Measurements from ENCODE around the gene TUT1.
"Not testable (repeated sequence)": the region's sequence is repeated elsewhere in the genome, so short reads cannot be mapped to it uniquely, and the experiment has no call there.

Gene TUT1

GRCh38 chr11:62603776-62604299, 12.5 kb upstream of the TUT1 start:
- no peak for DNase-seq

DNA sequence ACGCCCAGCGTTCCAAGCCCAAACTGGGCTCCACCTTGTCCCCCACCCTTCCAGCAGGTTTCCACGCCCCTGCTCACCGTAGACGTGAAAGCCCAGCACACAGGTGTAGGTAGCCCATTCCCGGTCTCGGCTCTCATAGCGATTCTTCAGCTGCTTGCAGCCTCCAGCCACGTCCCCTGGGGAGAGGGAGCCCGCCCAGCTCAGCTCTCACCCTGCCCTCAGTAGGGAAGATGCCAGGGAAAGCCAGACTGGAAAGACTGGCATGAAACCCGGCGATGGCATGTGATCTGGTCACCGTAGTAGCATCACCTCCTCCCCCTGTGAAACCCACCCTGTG, 11.7 kb upstream of the TUT1 start:
- no peak for DNase-seq

- peak; percentile 70 for DNase-seq
Observed at GRCh38 chr11:62602141-62603071, 11.1 kb upstream of the TUT1 start.

- peak; percentile 97 for DNase-seq
Observed at GRCh38 chr11:62601372-62602140, 10.2 kb upstream of the TUT1 start, which contains the start of gene MTA2. Gene MTA2 (minus strand): TSS chr11:62601865. CDS start chr11:62601450, 415 bp downstream.

DNA sequence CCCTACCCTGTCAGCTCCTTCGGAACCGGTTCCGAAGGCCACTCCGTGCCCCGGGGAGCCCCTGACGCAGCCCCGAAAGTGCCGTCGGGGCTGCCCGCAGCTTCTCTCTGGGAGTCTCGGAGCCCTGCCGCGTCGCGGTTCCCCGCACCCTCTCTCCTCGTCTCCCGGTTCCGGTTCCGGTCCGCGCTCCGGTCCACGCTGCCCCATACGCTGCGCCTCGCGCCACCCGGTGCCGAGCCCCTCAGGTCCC, 9.7 kb upstream of the TUT1 start:
- DNase-seq, result peak; percentile 20

DNA sequence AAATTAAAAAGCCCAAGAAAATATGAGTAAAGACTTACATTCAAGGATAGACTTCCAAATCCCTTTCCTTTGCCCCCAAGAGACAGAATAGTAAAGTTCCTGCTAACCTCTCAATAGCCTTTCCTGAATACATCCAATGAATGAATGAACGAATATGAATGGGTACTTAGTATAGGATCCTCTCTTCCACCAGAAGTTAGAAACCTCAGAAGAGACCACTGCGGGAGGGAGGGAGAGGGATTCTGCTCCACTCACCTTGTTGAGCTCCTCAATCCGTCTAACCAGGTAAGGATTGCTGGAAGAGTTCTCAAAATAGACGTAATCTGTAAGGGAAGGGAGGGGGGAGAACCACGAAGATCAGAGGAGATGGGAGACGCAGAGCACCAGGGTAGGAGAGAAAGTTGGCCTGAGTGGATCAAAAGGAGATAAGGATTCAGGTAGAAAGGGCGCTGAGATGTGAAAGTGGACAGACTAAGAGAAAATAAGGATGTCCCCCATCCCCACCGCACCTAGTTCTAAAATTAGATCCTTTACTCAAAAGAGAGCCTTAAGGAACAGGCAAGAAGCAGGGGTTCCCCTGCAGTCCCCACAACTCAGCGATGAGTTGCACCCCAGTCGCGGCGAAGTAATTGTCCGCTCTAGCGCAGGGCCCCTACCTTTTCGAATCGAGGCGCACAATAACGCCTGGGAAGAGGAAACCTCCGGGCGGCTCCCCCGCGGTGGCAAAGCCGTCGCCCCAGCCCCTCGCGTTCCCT, 9.2 kb upstream of the TUT1 start:
- no peak for DNase-seq

DNA sequence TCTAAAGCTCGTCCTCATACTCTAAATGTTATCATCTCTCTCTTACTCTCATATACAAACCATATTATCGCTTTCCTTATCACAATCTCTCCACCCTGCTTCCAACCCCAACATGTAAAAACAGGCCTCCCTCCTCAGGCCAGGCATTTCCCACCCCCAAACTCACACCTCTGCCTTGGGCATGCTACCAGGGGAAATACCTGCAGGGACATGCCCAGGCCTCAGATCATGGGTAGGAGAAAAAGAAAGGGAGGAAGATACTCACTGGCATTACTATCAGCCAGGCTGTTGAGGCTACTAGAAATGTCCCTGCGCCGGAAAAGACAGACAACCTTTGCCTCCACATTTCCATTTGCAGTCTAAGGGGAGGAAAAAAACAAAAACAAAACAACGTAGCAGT, 8.6 kb upstream of the TUT1 start:
- DNase-seq, result no peak

DNA sequence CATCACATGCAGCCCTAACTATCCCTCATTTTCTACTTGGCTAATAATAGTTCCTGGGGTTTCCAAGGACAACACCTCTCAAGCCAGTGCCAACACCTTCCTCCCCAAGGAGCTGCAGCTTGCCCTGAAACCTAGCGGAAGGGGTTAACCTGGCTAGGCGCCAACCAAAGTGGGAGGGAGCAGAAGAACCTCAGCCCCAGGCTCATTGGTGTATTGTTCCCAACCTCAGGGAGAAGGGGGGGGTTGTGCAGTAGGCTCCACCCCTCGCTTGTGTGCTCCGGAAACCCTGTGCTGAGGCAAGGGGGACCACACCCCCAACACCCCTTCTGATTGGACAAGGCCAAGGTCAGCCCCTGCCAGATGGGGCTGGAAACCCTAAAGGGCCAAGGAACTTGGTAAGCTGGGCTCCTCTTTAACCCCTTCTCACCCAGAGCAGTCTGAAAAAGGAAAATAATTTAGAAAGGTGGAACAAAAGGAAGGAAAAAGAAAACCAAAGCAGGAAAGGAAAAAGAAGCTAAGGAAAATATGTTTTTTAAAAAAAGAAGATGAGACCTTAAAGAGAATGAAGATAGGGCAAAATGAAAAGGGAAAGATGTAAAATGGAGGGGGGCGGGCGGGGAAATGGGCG, 7.9 kb upstream of the TUT1 start:
- DNase-seq, result peak; percentile 99

DNA sequence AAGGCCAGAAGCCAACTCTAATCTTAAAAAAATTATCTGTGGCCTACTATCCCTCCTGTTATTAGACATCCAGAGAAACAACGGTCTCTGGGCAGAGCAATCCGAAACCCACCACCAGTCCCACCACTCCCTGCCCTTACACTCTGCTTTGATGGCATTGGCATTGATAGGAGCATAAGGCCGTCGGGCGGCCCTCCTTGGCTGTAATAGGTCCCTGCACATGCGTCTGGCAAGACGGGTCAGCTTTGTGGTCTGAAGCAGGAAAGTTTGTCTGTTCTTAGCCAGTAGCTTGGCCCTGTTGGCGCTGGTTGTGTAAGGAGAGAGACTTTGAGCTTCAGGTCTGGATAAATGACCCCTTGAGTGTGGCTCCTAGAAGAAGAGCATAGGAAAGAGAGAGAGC, 3.8 kb upstream of the TUT1 start:
- DNase-seq, result no peak

DNA sequence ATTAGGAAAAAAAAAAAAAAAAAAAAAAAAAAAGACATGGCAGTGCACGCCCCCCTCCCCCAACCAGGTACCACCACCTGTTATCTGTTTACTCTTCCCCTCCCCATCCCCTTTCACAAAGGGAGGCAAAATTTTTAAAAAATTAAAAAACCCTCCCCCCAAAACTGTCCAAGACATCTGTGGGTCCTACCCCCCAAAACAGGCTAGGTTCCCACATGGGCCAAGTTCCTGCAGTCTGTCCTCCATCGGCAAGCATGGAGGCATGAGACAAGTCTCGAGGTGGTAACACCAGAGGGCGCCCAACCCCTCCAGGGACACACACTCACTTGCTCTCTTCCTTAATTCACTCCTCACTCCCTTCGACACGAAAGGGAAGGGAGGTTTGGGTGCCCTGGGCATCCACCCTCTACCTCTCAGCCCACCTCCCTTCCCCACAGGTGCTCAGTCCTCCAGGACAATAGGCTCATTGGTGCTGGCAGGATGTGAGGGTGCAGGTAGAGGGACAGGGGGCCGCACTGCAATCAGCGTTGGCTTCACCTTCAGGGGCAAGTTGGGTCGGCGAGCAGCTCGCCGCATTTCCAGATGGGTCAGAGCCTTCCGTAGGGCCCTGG, 2.2 kb upstream of the TUT1 start:
- DNase-seq, result peak; percentile 73

DNA sequence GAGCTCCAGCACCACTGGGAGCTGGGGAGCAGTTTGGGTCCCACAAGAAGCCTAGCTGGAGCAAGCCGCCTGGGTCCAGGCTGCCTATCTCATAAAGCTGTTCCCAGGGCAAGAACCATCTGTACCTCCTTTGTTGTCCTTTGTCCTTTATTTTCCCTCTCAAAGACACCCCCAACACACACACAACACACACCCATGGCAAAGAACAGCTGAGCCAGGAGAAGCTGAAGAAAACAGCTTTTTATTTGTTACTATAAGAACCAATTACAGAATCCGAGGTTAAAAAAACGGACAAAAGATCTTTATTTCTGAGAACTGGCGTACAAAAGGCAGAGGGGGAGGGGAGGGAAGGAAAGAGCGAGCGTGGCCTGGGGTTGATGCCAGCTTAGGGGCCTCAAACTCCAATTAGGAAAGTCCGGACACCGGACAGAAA, 1.7 kb upstream of the TUT1 start:
- no peak for DNase-seq

DNA sequence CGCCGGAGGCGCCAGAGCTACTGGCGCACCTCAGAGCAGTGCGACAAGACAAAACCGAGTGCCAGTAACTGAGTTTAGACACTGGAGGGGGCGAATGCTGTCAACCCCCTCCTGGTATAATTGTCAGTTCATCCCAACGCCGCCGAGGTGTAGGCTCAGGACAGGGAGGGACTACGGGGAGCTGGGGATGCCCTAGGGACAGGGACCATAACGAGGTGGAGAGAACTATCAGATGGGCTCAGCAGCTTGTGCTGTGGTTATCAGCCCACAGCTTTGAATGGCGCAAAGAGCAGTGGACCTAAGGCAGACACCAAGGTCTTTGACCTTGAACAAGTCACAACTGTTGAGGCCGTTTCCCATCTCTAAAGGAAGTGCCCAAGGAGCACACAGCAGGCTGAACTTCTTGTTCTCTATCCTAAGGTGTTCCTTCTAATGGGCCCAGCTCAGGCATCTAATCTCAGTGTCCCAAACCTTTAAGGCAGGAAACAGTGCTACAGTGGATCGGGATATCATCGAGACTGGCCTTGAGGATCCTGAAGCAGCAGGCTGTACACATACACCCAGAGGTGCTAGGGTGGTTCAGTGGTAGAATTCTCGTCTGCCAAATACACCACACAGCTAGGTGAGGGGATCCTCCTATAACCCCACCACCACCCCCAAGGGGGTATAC, 958 bp upstream of the TUT1 start:
- DNase-seq, result no peak

- DNase-seq, result no peak
Observed at GRCh38 chr11:62588966-62589637, 2.2 kb downstream of the TUT1 start.

DNA sequence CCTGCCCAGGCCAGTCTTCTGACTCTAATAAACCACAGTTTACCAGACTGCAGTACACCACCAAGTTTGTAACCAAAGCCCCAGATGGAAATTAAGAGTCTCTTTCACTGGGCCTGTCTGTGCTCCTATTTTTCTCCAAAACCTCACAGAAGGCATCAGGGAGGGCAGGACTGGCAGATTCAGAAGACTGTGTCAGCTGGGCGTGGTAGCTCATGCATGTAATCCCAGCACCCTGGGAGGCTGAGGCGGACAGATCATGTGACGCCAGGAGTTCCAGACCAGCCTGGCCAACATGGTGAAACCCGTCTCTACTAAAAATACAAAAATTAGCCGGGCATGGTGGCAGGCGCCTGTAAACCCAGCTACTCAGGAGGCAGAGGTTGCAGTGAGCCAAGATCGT, 6.0 kb downstream of the TUT1 start:
- not testable (repeated sequence) for DNase-seq

- DNase-seq, result not testable (repeated sequence)
Observed at GRCh38 chr11:62581735-62582134, 9.6 kb downstream of the TUT1 start.

DNA sequence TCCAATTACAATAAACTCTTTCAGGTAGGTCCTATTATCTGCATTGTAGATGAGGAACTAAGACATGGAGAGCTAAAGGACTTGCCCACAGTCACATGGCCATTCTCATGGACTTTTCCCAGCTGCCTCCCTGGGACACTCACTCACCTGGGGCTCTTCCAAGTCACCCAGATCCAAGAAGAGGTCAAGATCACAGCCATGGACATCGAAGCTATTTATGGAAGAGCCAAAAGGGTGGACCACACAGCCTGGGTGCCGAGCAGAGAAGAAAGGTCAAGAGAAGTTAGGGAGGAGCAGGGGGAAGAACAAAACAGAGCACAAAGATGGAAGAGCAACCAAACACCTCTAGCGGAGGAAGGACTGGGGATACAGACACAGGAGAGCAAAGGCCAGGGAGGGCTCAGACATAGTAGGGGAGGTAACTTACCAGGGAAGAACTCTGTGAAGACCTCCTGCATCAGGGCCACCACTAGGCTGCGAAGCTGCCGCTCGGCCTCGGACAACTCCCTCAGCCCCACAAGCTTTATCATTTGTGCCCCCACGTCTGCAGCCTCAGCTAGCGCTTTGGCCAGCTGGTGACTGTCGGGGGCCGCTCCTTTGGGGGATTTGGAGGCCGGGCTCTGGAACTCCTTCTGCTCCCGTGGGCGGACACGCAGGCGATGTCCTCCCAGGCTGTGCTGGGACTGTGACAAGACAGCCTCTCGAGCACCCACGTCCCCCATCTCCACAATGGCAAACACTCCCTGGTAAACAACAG, 10.2 kb downstream of the TUT1 start:
- DNase-seq, result no peak

GRCh38 chr11:62579252-62579651, 12.1 kb downstream of the TUT1 start:
- DNase-seq, result no peak

DNA sequence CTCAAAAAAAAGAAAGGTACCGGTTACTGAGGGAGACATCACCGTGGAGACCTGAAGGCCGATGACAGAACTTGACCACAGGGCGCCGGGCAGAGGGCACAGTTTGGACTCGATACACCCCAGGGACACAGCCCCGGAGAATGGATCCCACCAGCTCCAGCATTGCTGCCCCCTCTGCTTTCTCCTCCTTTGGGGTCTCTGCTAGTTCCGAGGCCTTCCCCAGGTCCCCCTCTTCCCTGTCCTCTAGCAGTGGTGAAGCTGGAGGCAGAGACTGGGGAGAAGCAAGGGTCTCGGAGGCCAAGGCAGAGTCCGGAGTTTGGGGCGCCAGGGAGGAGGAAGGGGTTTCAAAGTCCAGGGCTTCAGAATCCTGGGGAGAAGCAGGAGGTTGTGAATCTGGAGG, 12.8 kb downstream of the TUT1 start:
- DNase-seq, result no peak

DNA sequence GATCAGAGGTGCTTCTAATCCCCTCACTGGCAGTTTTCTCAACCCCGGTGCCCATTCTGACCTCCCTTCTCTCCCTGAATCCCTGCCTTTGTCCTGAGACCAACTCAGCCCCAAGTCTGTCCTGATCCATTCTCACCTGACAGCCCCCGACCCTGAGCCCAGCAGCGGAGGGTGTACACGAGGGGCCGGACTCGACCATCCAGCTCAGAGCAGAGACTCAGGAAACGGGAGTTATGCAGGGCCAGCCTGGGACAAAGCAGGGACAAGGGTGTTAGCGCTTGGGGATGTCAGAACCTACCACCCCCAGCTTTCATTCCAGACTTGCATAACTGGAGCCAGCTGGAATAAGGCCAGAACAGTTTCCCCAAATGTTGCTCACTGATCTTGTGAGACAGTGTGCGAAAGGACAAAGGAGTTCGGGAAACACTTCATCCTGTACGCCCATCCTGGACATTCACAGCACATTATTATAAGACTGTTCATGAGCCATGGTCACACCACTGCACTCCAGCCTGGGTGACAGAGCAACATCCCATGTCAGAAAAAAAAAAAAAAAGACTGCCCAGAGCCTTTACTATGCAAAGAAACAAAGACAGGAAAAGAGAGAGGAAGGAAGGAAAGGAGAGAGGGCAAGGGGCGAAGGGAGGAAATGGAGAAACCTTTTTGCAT, 14.1 kb downstream of the TUT1 start:
- no peak for DNase-seq

GRCh38 chr11:62575837-62576236, 15.5 kb downstream of the TUT1 start:
- DNase-seq, result no peak
